ENCODE data around the gene GALNT2.

Gene GALNT2

GRCh38 chr1:230211436-230212145 lies 144.6 kb downstream of the GALNT2 start:
- no peak for DNase-seq (ENCODE audit: low spot score)
- peak overlapping the region; percentile 77 to 92 for H3K27ac ChIP-seq
- H3K4me3 ChIP-seq = peak overlapping the region; percentile 17
- TF ChIP-seq CTCF (IDR thresholded peaks at IDR 0.05) = no peak

- Histone ChIP-seq H3K27ac (peak overlapping the region; percentile 77 to 92), H3K4me3 (peak overlapping the region; percentile 10)
- TF ChIP-seq CTCF (IDR thresholded peaks at IDR 0.05) = no peak
- no peak for DNase-seq (ENCODE audit: low spot score)
These were observed 145.4 kb downstream of the GALNT2 start for GRCh38 chr1:230212405-230212936.

- Histone ChIP-seq H3K27ac (peak overlapping the region; percentile 77 to 85), H3K4me3 (peak overlapping the region; percentile 10)
- TF ChIP-seq CTCF (IDR thresholded peaks at IDR 0.05) = peak; percentile 59
- DNase-seq (ENCODE audit: low spot score) = no peak
These were observed 148.0 kb downstream of the GALNT2 start for GRCh38 chr1:230215031-230215430.

GRCh38 chr1:230215529-230215928 lies 148.5 kb downstream of the GALNT2 start:
- no peak overlapping the region for H3K4me3 ChIP-seq
- no peak for DNase-seq (ENCODE audit: low spot score)
- no peak for TF ChIP-seq CTCF (IDR thresholded peaks at IDR 0.05)
- H3K27ac ChIP-seq = peak overlapping the region; percentile 77 to 85

GRCh38 chr1:230216896-230217295 lies 149.9 kb downstream of the GALNT2 start:
- DNase-seq (ENCODE audit: low spot score) = no peak
- Histone ChIP-seq H3K27ac (peak overlapping the region in 1 of 2 donors; percentile 77), H3K4me3 (no peak overlapping the region)
- no peak for TF ChIP-seq CTCF (IDR thresholded peaks at IDR 0.05)

GRCh38 chr1:230218667-230219066 lies 151.6 kb downstream of the GALNT2 start:
- no peak for TF ChIP-seq CTCF (IDR thresholded peaks at IDR 0.05)
- Histone ChIP-seq H3K27ac (peak overlapping the region; percentile 23 to 51), H3K4me3 (no peak overlapping the region)
- no peak for DNase-seq (ENCODE audit: low spot score)
